ENCODE measurements around the gene ARF6. TPM values are rescaled to one million over a fixed set of nuclear protein-coding genes. Genes with fewer than 3 reads are reported as not detected.
"Not testable (repeated sequence)": the region's sequence is repeated elsewhere in the genome, so short reads cannot be mapped to it uniquely, and the experiment has no call there.

Gene ARF6
- total and polyA plus RNA-seq, 5 experiments from 2014 or later, result 74.6 to 100 (median 83.9) TPM

DNA sequence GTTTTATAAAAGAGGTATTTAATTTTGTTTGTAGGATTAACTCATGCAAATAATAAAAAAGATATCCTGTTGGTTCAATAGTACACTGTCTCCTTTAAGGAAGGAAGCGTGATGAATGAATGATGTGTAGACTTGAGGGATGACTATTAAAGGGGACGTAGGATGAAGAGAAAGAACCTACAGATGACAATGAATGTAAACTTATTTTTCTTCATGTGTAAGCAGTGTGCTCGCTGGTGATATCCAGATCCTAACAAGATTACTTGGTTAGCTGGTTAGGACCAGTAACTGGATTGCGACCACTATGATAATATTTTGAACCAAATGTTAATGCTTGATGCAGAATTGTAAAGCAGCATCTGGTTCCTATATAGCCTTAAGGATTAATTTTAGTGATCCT lies 2.6 kb downstream of the ARF6 start:
- peaks cover 26 to 64% (median 51%) of the 10 kb centered on the region in 4 donors for H3K4me1 Mint-ChIP-seq
- no peak for DNase-seq
- peaks cover 15 to 49% (median 26%) of the 10 kb centered on the region in 3 donors for H3K36me3 Mint-ChIP-seq

DNA sequence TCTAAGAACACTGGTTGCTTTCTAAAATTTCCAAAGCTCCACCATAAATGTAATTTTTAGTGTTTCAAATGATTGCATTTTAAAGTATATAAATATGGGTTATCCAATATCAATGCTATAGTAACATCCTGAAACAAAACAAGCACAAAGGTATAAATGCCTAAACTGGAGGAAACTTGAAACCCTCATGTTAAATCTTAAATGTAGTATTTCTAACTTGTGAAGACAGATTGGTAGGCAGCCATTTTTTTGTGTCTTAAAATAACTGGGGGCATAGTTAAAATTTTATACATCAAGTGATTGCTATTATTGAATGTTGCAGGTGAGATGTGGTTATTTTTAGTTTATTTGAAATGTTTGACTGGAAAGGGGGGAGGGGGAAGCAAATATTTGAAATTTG lies 3.4 kb downstream of the ARF6 start:
- Mint-ChIP-seq H3K4me3 (peak overlapping the region; percentile 92 to 100 (median 98)), H3K4me1 (peaks cover 26 to 62% (median 51%) of the 10 kb centered on the region in 4 donors), H3K27ac (peak overlapping the region; percentile 39 to 100 (median 85)), H3K36me3 (peaks cover 15 to 49% (median 26%) of the 10 kb centered on the region in 3 donors)
- H3K9me3 Mint-ChIP-seq, DNase-seq, ATAC-seq, H3K27me3 Mint-ChIP-seq: not testable (repeated sequence)
- POLR2A ChIA-PET, result interaction anchor here (0.6 to 1.6 kb wide), 7 partner anchors 14 to 142 kb away, joined by 3 to 4 read pairs (median 3); no protein-coding TSS in a partner anchor

More for the DNA sequence above, 2.6 kb downstream of the ARF6 start:
- peak overlapping the region; percentile 92 to 100 (median 98) for H3K4me3 Mint-ChIP-seq
- H3K27me3 Mint-ChIP-seq, result peaks cover 0 to 1% (median 0%) of the 10 kb centered on the region in 5 donors
- peak overlapping the region; percentile 63 to 100 (median 85) for H3K27ac Mint-ChIP-seq
- no peak for ATAC-seq
- POLR2A ChIA-PET, result interaction anchor here (0.6 to 1.6 kb wide), 9 partner anchors 13 to 149 kb away, joined by 3 to 6 read pairs (median 3); no protein-coding TSS in a partner anchor
- H3K9me3 Mint-ChIP-seq, result no peaks in the 10 kb centered on the region

DNA sequence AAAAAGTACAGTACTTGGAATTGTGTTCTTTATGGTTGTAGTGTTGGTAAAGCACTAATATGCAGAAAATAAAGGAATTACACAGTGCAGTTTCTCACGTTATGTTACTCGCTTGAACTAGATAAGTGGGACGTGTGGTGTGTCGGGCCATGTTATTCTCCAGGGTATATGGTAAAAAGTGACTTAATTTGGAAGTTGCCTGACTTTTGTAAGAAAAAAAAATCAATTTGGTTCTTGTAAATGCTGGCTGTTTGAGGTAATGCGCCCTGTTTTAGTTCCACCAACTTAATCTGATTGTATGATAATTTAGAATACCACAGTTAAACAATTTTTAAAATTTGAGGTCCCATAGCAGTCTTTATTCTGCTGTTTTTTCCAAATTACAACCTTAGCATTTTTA lies 4.1 kb downstream of the ARF6 start:
- DNase-seq, result no peak
- Mint-ChIP-seq H3K27ac (peak overlapping the region; percentile 57 to 100 (median 82)), H3K27me3 (peaks cover 0 to 1% (median 0%) of the 10 kb centered on the region in 5 donors), H3K4me1 (peaks cover 25 to 57% (median 49%) of the 10 kb centered on the region in 4 donors), H3K4me3 (peak overlapping the region; percentile 52 to 99 (median 94)), H3K9me3 (no peaks in the 10 kb centered on the region), H3K36me3 (peaks cover 15 to 49% (median 26%) of the 10 kb centered on the region in 3 donors)
- POLR2A ChIA-PET, result interaction anchor here (1.0 kb wide), 1 partner anchor 106 kb away, joined by 3 read pairs; no protein-coding TSS in a partner anchor
- ATAC-seq, result no peak

DNA sequence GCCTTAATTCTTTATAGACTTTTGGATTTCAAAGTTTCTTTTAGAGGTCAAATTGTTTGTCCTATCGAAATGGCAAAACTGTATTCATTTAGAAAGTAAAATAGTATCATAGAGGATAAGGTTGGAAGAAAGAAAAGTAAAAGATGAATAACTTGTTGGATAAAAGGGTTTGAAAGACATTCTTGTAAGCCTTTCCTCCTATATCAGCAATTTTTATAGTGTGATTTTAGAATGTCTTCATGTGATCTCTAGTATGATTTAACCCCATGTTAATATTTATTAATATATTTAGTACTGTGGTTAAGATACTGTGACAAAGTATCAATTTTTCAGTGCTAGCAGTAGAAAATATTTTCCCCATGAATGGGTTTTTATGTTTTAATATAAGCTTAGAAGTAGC lies 4.5 kb downstream of the ARF6 start:
- Mint-ChIP-seq H3K27ac (peak overlapping the region in 9 of 10 donors; percentile 18 to 100 (median 83)), H3K9me3 (no peaks in the 10 kb centered on the region), H3K27me3 (no peaks in the 10 kb centered on the region), H3K4me3 (peak overlapping the region; percentile 52 to 99 (median 94)), H3K4me1 (peaks cover 23 to 55% (median 47%) of the 10 kb centered on the region in 4 donors), H3K36me3 (peaks cover 15 to 47% (median 26%) of the 10 kb centered on the region in 3 donors)
- POLR2A ChIA-PET, result interaction anchor here (1.0 kb wide), 1 partner anchor 106 kb away, joined by 3 read pairs; no protein-coding TSS in a partner anchor
- DNase-seq (no peak), ATAC-seq (no peak)

DNA sequence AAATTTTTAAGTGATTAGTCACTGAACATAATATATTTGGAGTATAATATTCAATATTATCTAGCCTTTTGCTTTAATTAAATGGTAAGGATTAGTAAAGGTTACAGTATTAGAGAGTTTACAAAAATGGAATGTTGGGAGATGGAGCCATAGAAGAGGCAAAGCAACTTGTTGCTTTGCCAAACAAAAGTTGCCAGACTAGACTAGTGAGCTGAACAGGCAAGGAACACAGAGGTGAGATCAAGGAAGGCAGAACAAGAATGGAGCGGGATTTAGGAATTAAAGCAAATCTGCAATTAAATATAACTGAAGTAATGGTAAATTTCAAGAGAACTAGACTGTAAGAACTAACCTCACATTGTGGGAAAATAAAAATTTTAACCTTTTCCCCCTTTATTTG lies 5.1 kb downstream of the ARF6 start:
- ATAC-seq (no peak), DNase-seq (no peak)
- peaks cover 23 to 54% (median 47%) of the 10 kb centered on the region in 4 donors for H3K4me1 Mint-ChIP-seq
- POLR2A ChIA-PET, result interaction anchor here (1.0 kb wide), 1 partner anchor 105 kb away, joined by 3 read pairs; no protein-coding TSS in a partner anchor
- H3K27ac Mint-ChIP-seq, result peak overlapping the region; percentile 6 to 96 (median 74)
- H3K36me3 Mint-ChIP-seq, result peaks cover 15 to 47% (median 26%) of the 10 kb centered on the region in 3 donors
- H3K27me3 Mint-ChIP-seq, result no peaks in the 10 kb centered on the region
- no peaks in the 10 kb centered on the region for H3K9me3 Mint-ChIP-seq
- H3K4me3 Mint-ChIP-seq, result peak overlapping the region; percentile 27 to 92 (median 57)

DNA sequence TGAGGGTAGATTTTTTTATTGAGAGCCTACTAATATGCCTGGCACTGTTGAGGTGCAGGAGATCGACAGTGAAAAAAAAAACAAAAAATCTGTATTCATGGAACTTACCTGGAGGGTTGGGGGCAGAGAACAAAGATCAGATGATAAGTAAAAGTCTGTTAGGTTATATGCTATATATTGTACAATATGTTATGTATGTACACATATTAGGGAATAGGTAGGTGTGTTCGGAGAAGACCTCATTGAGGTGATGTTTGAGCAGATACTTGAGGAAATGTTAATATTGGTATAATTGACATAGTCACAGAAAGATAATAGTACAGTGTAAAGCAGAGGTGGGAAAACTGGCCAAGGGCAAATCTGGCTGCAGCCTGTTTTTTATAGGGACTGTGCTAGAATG lies 5.6 kb downstream of the ARF6 start:
- H3K4me3 Mint-ChIP-seq, result peak overlapping the region; percentile 1 to 92 (median 46)
- no peaks in the 10 kb centered on the region for H3K9me3 Mint-ChIP-seq
- H3K36me3 Mint-ChIP-seq, result peaks cover 14 to 44% (median 24%) of the 10 kb centered on the region in 3 donors
- ATAC-seq (no peak), DNase-seq (no peak)
- POLR2A ChIA-PET, result interaction anchor here (0.7 kb wide), 1 partner anchor 38 kb away, joined by 4 read pairs; no protein-coding TSS in a partner anchor
- peaks cover 23 to 54% (median 47%) of the 10 kb centered on the region in 4 donors for H3K4me1 Mint-ChIP-seq
- H3K27me3 Mint-ChIP-seq, result no peaks in the 10 kb centered on the region
- H3K27ac Mint-ChIP-seq, result peak overlapping the region; percentile 6 to 88 (median 68)

DNA sequence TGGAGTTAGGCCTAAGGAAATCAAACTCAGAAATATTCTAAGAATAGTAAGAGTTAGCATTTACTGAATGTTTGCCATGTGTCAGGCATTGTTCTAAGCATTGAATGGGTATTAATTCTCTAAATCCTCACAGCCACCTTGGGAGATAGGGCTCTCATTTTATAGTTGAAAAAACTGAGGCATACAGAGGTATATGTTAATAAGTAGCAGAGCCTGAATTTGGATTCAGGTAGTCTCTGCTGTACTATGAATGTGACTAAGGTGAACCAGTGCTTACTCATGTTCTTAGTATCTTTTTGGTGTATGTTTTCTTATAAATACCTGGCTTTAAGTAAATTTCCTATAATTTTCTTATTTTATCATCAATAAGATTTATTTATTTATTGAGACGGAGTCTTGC lies 8.1 kb downstream of the ARF6 start:
- POLR2A ChIA-PET, result no interaction called here
- no peak for ATAC-seq

DNA sequence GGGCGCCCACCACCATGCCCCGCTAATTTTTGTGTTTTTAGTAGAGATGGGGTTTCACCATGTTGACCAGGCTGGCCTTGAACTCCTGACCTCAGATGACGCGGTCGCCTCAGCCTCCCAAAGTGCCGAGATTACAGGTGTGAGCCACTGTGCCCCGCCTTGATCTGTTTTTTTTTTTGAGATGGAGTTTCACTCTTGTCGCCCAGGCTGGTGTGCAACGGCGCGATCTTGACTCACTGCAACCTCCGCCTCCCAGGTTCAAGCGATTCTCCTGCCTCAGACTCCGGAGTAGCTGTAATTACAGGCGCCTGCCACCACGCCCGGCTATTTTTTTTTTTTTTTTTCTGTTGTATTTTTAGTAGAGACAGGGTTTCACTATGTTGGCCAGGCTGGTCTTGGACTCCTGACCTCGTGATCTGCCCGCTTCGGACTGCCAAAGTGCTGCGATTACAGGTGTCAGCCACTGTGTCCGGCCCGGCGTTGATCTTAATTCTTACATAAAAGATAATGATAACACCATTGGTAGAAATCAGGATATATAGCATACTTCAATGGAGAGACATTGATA lies 9.9 kb downstream of the ARF6 start:
- not testable (repeated sequence) for H3K27me3 Mint-ChIP-seq, DNase-seq, H3K9me3 Mint-ChIP-seq, H3K36me3 Mint-ChIP-seq, H3K4me3 Mint-ChIP-seq, ATAC-seq
- Mint-ChIP-seq H3K4me1 (peaks cover 10 to 45% (median 26%) of the 10 kb centered on the region in 4 donors), H3K27ac (peak overlapping the region in 4 of 10 donors; percentile 23 to 69 (median 42))
- POLR2A ChIA-PET, result interaction anchor here (1.0 to 1.1 kb wide), 2 partner anchors 9 to 101 kb away, joined by 3 to 4 read pairs; no protein-coding TSS in a partner anchor

More for the DNA sequence above, 8.1 kb downstream of the ARF6 start:
- peaks cover 15 to 44% (median 32%) of the 10 kb centered on the region in 4 donors for H3K4me1 Mint-ChIP-seq
- no peak overlapping the region for H3K4me3 Mint-ChIP-seq
- peaks cover 0 to 20% (median 1%) of the 10 kb centered on the region in 3 donors for H3K36me3 Mint-ChIP-seq
- peak overlapping the region in 1 of 10 donors; percentile 31 for H3K27ac Mint-ChIP-seq
- H3K27me3 Mint-ChIP-seq, result no peaks in the 10 kb centered on the region
- DNase-seq, result no peak
- H3K9me3 Mint-ChIP-seq, result peaks cover 0 to 1% (median 0%) of the 10 kb centered on the region in 9 donors

DNA sequence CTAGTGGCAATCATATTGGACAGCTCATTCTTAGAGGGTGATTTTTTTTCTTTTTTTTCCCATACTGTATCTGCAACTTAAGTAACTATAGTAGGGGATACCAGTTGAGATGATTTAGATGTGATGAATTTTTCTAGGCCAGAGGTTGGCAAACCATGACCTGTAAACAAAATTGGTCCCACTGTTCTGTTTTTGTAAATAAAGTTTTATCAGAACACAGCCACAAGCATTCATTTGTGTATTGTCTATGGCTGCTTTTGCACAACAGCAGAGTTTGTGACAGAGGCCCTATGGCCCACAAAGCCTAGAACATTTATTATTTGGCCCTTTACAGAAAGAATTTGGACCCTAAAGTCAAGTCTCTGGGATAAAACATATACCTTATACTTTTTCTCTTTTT lies 11.4 kb downstream of the ARF6 start:
- DNase-seq (no peak), ATAC-seq (no peak)
- no peak overlapping the region for H3K4me3 Mint-ChIP-seq
- H3K4me1 Mint-ChIP-seq, result peaks cover 6 to 37% (median 15%) of the 10 kb centered on the region in 4 donors
- POLR2A ChIA-PET, result no interaction called here
- peak overlapping the region in 2 of 10 donors; percentile 18 to 38 for H3K27ac Mint-ChIP-seq
- peaks cover 0 to 2% (median 0%) of the 10 kb centered on the region in 3 donors for H3K36me3 Mint-ChIP-seq
- peaks cover 0 to 1% (median 0%) of the 10 kb centered on the region in 9 donors for H3K9me3 Mint-ChIP-seq
- no peaks in the 10 kb centered on the region for H3K27me3 Mint-ChIP-seq

DNA sequence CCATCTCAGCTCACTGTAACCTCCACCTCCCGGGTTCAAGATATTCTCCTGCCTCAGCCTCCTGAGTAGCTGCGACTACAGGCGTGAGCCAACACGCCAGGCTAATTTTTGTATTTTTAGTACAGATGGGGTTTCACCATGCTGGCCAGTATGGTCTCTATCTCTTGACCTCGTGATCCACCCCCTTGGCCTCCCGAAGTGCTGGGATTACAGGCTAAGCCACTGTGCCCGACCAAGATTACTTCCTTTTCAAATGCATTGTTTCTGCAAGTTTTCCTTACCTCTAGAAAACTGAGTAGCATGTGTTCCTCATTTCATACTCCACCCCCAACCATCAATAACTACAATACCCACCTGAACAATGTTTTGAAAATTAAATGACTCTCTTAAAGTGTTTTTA lies 13.1 kb downstream of the ARF6 start:
- Mint-ChIP-seq H3K27ac (peak overlapping the region in 3 of 10 donors; percentile 8 to 27 (median 10)), H3K36me3 (peaks cover 0 to 2% (median 0%) of the 10 kb centered on the region in 3 donors), H3K4me3 (no peak overlapping the region), H3K9me3 (peaks cover 0 to 1% (median 0%) of the 10 kb centered on the region in 9 donors), H3K27me3 (no peaks in the 10 kb centered on the region), H3K4me1 (peaks cover 6 to 37% (median 17%) of the 10 kb centered on the region in 4 donors)
- POLR2A ChIA-PET, result interaction anchor here (0.6 to 0.9 kb wide), 3 partner anchors 38 to 74 kb away, joined by 3 to 5 read pairs (median 3); no protein-coding TSS in a partner anchor
- ATAC-seq (no peak), DNase-seq (no peak)

DNA sequence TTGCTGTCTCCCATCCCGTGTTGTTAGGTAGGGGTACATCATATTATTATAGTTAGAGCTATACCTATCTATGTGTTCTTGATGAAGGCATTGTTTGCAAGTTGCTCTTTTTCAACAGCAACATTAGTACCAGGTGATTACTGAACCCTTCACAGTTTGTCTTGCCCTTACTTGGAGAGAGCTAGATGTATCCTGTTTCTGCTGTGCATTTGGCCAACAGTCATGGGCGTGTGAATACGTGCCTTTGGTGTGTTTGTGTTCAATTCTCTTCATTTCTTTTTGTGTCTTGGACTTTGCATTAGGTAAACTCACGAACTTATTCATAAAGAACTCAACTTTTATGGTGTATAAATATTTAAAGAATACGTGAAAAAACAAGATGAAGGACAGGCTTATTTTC lies 14.3 kb downstream of the ARF6 start:
- Mint-ChIP-seq H3K27me3 (no peaks in the 10 kb centered on the region), H3K27ac (peak overlapping the region in 2 of 10 donors; percentile 31 to 51), H3K9me3 (peaks cover 0 to 1% (median 0%) of the 10 kb centered on the region in 9 donors), H3K36me3 (peaks cover 0 to 1% (median 0%) of the 10 kb centered on the region in 3 donors), H3K4me3 (peak overlapping the region in 1 of 10 donors; percentile 59), H3K4me1 (peaks cover 7 to 46% (median 22%) of the 10 kb centered on the region in 4 donors)
- POLR2A ChIA-PET, result interaction anchor here (0.5 to 1.2 kb wide), 2 partner anchors 14 to 20 kb away, joined by 3 to 8 read pairs; partner anchors contain the start of gene ARF6
- DNase-seq (no peak), ATAC-seq (no peak)

DNA sequence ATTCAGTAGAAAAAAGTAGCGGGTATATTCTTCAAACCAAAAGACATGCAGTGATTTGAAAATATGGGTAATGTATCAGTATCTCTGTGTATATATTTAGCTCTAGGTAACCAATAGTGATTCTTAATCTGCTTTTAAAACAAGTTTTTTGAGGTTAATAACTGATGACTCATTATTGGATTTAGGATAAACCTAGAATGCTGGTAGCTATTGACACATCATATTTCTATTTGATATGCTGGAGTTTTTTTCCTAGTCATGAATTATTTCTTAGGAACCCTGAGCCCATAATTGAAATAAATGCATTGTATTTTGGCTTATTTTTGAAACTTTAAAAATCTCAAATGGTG lies 15.5 kb downstream of the ARF6 start:
- no peaks in the 10 kb centered on the region for H3K36me3 Mint-ChIP-seq
- H3K4me1 Mint-ChIP-seq, result peaks cover 6 to 47% (median 20%) of the 10 kb centered on the region in 4 donors
- ATAC-seq (no peak), DNase-seq (no peak)
- POLR2A ChIA-PET, result interaction anchor here (0.7 to 1.2 kb wide), 3 partner anchors 16 to 52 kb away, joined by 3 to 4 read pairs (median 3); partner anchors contain the start of gene ARF6
- no peaks in the 10 kb centered on the region for H3K27me3 Mint-ChIP-seq
- H3K27ac Mint-ChIP-seq, result peak overlapping the region in 1 of 10 donors; percentile 25
- no peak overlapping the region for H3K4me3 Mint-ChIP-seq
- peaks cover 0 to 1% (median 0%) of the 10 kb centered on the region in 9 donors for H3K9me3 Mint-ChIP-seq

All from naive thymus-derived CD8-positive, alpha-beta T cell (primary cell).